GM18907 (cell line): ENCODE results near the gene CACUL1.
A peak's percentile ranks its signal among the peaks of the same experiment; 100 is the strongest.
"Not testable (repeated sequence)": the region's sequence is repeated elsewhere in the genome, so short reads cannot be mapped to it uniquely, and the experiment has no call there.

ENCODE experiments used
- ATAC-seq: cut with Tn5 transposase; IDR thresholded peaks from one replicate; pipeline ENCODE4 v1.9.1; 2021; ENCODE audit warnings: mild to moderate bottlenecking, moderate library complexity; ENCODE audit not compliant: unreplicated experiment

The CACUL1 gene

DNA sequence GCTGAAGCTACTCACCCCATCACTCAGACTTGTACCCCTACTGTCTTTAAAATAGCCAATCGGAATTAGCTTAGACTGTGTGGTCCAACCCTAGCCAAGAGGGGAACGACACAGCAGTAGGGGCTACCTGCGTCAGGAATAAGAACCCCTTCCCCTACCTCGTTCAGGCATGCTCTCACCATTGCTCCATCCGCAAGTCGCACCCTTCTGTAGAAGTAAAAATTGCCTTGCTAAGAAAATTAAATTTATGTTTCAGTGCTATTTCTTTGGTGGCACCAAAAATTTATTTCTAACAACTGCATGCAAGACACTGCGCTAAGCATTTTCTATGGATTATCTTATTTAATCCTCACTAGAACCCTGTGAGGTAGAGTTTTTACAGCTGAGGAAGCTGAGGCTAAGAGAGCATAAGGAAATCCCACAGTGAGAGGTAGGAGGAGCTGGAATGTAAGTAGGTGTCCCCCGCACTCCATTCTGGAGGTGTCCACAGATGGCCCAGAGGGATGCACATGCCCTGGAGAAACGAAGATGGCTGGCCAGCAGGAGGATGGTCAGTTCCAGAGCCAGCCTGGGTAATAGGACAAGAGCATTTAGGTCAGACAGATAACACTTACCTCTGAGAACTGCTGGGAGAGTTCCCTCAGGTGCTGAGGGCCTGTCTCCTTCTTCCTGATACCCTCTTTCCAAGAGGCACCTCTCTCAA lies 15.3 kb upstream of the CACUL1 start:
- no peak for ATAC-seq

GRCh38 chr10:118768041-118768919 lies 13.5 kb upstream of the CACUL1 start:
- ATAC-seq, result no peak

DNA sequence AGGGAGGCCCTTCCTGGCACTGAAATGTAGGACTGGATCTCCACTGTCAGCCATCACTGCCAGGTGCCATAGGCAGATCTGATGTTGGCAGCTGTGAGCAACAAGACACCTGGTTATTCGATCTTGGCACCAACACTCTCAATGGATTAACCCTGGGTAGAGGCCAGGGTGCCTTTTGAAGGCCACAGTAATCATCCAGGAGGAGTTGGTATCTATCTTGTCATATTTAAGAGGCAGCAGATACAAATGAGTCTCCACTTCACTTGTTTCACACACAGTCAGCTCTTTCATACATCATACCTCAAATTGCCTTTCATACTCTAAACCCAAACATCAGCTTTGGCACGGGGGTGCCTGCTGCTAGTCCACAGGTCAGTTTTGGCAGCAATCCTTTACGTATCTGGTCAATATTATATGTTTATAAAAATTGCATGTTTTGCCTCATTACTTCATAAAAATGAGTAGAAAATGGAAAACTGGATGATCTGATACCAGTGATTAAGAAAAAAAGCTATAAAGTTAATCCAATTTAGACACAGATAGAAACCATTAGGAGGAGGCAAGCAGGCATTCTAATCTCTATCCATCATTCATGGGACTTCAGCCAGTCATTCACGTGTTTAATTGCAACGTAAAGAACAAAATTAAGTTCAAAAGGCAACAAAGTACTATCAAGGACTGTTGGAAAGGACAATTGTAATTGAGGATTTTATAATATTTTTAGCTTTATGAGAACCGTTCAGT lies 12.7 kb upstream of the CACUL1 start:
- no peak for ATAC-seq

DNA sequence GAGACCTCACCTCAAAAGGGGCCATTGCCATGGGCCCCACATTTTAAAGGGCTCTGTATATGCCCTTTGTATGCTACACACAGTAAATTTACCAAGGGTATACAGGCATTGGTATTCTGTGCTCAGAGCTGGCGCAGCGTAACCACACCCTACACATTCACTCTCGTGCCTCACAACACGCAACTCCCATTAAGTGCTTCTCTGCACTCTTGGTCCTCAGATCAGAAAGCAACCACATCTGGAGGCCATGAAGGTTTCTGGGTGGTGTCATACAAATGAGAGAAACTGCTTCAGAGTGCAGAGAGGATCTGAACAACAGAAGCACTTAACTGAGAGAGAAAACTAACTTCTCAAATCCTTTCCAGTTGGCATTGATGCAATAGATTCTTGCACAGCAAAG lies 9.4 kb upstream of the CACUL1 start:
- no peak for ATAC-seq

DNA sequence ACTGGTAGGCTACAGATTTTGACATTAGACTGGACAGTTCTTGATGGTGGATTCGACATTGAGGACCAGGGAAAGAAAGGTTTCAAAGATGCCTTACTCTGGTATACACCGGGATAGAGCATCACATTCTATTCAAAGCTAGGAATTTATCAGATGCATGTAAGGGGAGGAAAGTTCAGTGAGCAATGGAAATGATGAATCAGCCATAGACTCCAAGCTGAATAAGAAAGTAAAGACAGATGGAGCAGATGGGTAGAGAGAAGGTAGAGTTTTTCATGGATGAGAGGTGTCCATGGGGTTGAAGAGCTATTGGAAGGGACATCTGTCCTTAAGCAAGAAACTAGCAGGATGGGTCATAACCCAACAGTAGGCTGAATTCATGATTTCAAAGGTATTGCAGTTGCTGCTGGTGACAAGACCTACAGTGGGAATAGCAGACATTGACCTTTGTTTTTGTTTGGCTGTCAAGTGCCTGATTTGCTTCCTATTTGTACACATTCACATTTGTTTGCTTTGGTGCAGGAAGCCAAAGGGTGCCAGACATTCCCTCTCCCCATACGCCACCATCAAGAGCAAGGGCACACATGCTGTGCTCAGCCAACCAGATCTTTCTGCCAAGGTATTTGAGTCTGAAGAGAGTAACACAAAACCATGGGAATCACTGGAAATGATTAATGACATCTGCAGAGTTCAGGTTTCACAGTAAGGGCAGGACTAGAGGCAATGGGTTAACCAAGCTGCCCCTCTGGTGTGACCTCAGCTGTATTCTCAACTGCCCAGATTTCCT lies 8.6 kb upstream of the CACUL1 start:
- no peak for ATAC-seq

DNA sequence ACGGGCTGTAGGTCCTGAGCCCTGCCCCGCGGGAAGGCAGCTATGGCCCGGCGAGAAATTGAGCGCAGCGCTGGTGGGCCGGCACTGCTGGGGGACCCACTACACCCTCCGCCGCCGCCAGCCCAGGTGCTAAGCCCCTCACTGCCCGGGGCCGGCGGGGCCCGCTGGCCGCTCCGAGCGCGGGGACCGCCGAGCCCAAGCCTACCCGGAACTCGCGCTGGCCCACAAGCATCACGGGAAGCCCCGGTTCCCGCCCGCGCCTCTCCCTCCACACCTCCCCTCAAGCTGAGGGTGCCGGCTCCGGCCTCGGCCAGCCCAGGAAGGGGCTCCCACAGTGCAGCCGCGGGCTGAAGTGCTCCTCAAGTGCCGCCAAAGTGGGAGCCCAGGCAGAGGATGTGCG lies 5.5 kb upstream of the CACUL1 start:
- no peak for ATAC-seq

DNA sequence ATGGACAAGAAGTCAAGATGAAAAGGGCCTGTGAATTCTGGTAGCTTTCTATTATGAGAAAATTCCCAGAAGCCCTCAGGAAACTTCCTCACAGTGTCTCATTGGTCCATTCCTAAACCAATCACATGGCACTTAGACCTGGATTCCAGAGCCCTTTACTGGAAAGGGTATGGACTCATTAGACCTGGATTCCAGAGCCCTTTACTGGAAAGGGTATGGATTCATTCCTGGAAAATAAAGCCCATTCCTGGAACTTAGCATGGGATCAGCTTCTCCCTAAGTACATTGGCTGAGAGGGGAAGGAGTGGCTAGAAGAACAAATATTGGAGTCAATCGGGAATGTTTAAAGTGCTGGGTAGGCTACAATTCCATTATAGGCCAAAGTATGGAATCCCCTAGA lies 3.7 kb upstream of the CACUL1 start:
- ATAC-seq, result no peak

DNA sequence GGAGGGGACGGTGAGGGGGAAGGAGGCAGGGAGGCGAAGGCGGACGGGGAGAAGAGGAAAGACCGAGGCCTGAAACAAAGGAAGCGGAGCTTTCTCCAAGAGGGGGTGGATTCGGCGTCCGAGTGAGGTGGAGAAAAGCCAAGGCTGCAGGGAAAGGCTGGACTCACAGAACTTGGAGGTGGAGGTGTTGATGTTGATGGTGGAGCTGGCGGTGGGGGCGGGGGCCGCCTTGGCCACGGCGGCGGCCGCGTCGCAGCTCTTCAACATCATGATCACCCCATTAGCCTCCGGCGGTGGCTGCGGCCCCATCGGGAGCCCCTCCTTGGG lies 578 bp downstream of the CACUL1 start:
- no peak for ATAC-seq

- peak; percentile 18 for ATAC-seq
Observed at GRCh38 chr10:118753331-118754228, 1.2 kb downstream of the CACUL1 start.

- no peak for ATAC-seq
Observed at GRCh38 chr10:118752409-118752808, 2.4 kb downstream of the CACUL1 start.

DNA sequence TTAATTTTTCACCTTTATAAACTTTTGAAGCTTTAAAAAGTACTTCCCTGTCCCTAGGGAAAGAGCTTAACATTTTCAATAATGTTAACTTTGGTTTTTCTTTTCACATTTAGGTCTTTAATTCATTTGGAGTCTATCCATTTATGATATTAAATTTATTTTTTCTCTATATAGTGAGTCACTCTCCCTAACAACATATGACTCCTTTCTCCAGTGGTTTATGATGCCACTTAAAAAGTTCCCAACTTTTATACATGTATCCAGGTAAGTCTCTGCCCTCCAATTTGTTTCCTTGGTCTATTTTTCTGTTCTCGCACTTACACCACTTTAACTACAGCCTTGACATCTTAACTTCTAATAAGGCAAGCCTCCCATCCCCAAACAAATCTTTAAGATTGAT lies 3.5 kb downstream of the CACUL1 start:
- no peak for ATAC-seq

GRCh38 chr10:118748041-118748440 lies 6.7 kb downstream of the CACUL1 start:
- no peak for ATAC-seq

DNA sequence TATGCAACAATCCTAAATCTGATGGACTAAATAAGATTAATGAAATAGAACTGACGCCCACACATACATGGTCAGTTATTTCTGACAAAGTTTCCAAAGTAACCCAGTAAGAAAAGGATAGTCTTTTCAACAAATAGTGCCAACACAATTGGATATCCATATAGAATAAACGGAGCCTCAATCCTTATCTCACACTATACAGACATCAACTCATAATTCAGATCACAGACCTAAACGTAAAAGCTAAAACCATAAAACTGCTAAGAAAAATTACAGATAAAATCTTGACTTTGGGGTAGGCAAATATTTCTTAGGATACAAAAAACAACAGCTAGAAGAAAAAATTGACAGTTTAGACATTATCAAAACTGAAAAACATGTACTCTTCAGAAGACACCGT lies 8.5 kb downstream of the CACUL1 start:
- no peak for ATAC-seq

GRCh38 chr10:118745056-118745455 lies 9.7 kb downstream of the CACUL1 start:
- no peak for ATAC-seq

GRCh38 chr10:118744346-118744918 lies 10.3 kb downstream of the CACUL1 start:
- ATAC-seq, result not testable (repeated sequence)

GRCh38 chr10:118742782-118743181 lies 12.0 kb downstream of the CACUL1 start:
- no peak for ATAC-seq

DNA sequence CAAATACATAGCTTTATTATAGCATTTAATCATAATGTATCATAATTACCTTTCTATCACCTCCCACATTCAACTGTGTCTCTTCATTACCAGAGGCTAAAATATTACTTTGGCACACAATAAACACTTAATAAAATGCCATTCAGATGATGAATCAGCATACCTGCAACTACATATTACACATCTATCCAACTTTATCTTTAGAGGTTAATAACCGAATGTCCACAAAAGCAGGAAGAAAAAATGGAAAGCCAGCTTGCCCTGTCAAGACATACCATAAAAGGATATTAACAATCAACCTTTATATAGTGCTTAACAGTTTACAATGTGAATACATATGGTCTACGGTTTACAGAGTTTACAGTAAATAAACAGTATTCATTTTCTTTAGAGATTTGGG lies 12.7 kb downstream of the CACUL1 start:
- no peak for ATAC-seq

DNA sequence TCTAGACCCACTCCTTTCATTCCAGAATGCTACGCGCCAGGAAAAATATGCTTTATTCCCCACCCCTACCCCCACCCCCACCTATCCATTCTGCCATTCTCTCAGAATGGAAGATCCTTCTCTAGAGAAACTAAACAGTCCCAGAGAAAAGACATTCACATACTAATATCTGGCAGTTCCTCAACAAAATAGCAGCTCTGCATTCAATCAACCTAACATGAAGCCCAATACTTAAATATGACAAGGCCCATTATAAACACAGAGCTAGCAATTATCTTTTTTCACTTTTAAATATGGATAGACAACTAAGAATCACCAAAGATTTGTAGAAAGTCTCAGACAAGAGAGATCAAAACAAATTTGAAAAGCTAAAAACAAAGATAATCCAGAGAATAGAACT lies 16.4 kb downstream of the CACUL1 start:
- ATAC-seq, result no peak

DNA sequence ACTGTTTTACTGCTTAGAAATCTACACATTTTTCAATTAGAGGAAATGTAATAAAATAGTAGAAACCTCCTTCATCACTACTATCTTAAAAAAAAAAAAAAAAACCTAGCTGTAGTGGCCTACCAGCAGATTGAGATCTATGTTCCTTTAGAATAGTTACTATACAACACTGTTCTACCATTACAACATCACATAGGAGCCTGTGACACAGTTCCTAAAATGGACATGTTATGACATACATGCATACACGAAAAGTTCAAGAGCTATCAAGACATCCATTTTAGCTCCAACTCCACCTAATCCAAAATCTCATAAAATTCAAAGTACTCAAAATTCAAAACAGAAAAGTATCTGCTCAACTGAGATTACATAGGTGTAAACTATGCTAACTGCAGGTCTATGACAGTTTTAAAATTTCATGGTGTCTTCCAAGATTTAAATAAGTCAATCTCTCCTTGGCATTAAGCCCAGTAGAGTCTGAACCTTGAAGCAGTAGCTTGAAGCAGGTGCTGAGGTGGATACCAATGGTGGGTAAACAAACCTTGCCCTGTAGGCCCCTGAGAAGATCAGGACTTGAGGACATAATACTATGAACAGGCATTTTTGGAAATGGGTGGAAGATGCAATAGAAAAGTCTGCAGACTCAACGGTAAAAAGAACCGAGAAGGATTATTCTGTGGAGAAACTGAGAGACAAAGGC lies 17.0 kb downstream of the CACUL1 start:
- ATAC-seq, result no peak
